ENCODE measurements around the gene DHRSX. TPM values are rescaled to one million over a fixed set of nuclear protein-coding genes. Genes with fewer than 3 reads are reported as not detected.

Gene DHRSX
- total RNA-seq, 6 donors from 2014 or later: 18.2 to 34.8 (median 21.2) TPM

- Histone ChIP-seq H3K4me1 (no peaks in the 10 kb centered on the region), H3K27ac (no peak overlapping the region), H3K36me3 (peaks cover 16 to 50% (median 36%) of the 10 kb centered on the region in 4 donors), H3K9me3 (no peaks in the 10 kb centered on the region), H3K4me3 (no peak overlapping the region), H3K27me3 (no peaks in the 10 kb centered on the region)
- 79 to 91% methylated on average over 16 of the region's 16 CpGs for WGBS, 2 donors
- ATAC-seq (ENCODE audit: low FRiP score in 2 of 2) (no peak), DNase-seq (peak in 1 of 2 donors; percentile 54)
- TF ChIP-seq POLR2AphosphoS5 (IDR thresholded peaks at IDR 0.05): no peak
- TF ChIP-seq EP300 (IDR thresholded peaks at IDR 0.05): no peak
- TF ChIP-seq POLR2A (IDR thresholded peaks at IDR 0.05): no peak
- no peak for TF ChIP-seq CTCF (IDR thresholded peaks at IDR 0.05)
Measured at GRCh38 chrX:2487366-2487765, 13.4 kb downstream of the DHRSX start.

- TF ChIP-seq POLR2AphosphoS5 (IDR thresholded peaks at IDR 0.05): no peak
- TF ChIP-seq EP300 (IDR thresholded peaks at IDR 0.05): no peak
- no peak for TF ChIP-seq CTCF (IDR thresholded peaks at IDR 0.05)
- no peak for TF ChIP-seq POLR2A (IDR thresholded peaks at IDR 0.05)
- H3K4me3 ChIP-seq: no peak overlapping the region
- no peaks in the 10 kb centered on the region for H3K9me3 ChIP-seq
- peaks cover 16 to 50% (median 36%) of the 10 kb centered on the region in 4 donors for H3K36me3 ChIP-seq
- ATAC-seq (ENCODE audit: low FRiP score in 2 of 2) (no peak), DNase-seq (no peak)
- H3K4me1 ChIP-seq: no peaks in the 10 kb centered on the region
- WGBS, 2 donors: 88 to 89% methylated on average over 29 of the region's 29 CpGs
- H3K27me3 ChIP-seq: no peaks in the 10 kb centered on the region
- no peak overlapping the region for H3K27ac ChIP-seq
Measured at GRCh38 chrX:2486476-2487133, 14.2 kb downstream of the DHRSX start.

GRCh38 chrX:2485789-2486345 lies 14.9 kb downstream of the DHRSX start:
- no peaks in the 10 kb centered on the region for H3K27me3 ChIP-seq
- peaks cover 16 to 50% (median 36%) of the 10 kb centered on the region in 4 donors for H3K36me3 ChIP-seq
- TF ChIP-seq CTCF (IDR thresholded peaks at IDR 0.05) (no peak), EP300 (IDR thresholded peaks at IDR 0.05) (no peak), POLR2AphosphoS5 (IDR thresholded peaks at IDR 0.05) (no peak), POLR2A (IDR thresholded peaks at IDR 0.05) (no peak)
- H3K4me1 ChIP-seq: no peaks in the 10 kb centered on the region
- H3K4me3 ChIP-seq: no peak overlapping the region
- ATAC-seq (ENCODE audit: low FRiP score in 2 of 2) (no peak), DNase-seq (no peak)
- peak overlapping the region in 1 of 4 donors; percentile 32 for H3K27ac ChIP-seq
- no peaks in the 10 kb centered on the region for H3K9me3 ChIP-seq
- 91% methylated on average over 10 of the region's 10 CpGs for WGBS, 2 donors

DNA sequence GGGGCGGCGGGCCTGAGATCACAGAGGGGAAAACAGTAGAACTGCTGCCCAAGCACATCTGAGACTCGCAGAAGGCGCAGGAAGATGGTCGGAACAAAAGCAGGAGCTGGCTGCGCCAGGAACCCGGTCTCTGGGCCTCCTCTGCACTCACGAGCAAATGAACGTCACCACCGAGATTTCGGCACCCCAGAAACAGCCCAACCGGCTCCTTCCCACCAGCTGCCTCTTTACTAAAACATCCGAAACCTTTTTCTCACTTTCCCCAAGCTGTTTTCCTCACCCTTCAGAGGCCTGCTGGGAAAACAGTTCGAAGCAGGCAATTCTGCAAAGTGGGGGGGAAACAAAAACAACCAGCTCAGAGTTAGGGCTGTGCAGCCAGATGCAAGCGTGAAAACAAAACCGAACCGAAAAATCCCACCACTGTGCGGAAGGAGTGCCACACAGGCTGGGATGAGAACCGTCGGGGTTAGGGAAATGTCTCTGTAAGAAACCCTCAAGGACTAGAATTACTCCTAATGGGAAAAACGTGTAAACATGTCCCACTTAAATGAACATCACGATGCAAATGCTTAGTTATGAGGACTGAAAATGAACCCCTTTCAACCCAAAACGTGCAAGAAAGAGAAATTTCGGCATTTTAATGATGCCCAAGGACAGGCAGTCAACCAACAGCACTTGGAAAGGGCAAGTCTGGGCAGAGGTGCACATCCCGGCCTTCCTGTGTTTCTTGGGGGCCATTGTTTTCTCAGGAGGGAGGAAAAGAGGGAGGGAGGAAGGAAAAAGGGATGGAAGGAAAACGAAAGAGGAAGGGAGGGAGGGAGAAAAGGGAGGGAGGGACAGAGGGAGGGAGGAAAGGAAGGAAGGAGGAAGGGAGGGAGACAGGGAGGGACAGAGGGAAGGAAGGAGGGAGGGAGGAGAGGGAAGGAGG lies 15.8 kb downstream of the DHRSX start:
- DNase-seq (no peak), ATAC-seq (ENCODE audit: low FRiP score in 2 of 2) (peak in 1 of 2 donors; percentile 59)
- peak overlapping the region in 3 of 4 donors; percentile 30 to 48 (median 32) for H3K27ac ChIP-seq
- no peaks in the 10 kb centered on the region for H3K4me1 ChIP-seq
- no peaks in the 10 kb centered on the region for H3K27me3 ChIP-seq
- H3K9me3 ChIP-seq: peaks cover 0 to 2% (median 0%) of the 10 kb centered on the region in 4 donors
- no peak for TF ChIP-seq CTCF (IDR thresholded peaks at IDR 0.05)
- no peak for TF ChIP-seq POLR2A (IDR thresholded peaks at IDR 0.05)
- no peak for TF ChIP-seq POLR2AphosphoS5 (IDR thresholded peaks at IDR 0.05)
- no peak for TF ChIP-seq EP300 (IDR thresholded peaks at IDR 0.05)
- peak overlapping the region in 1 of 4 donors; percentile 22 for H3K4me3 ChIP-seq
- H3K36me3 ChIP-seq: peaks cover 10 to 41% (median 29%) of the 10 kb centered on the region in 4 donors
- 69 to 71% methylated on average over 26 of the region's 26 CpGs for WGBS, 2 donors

Measured in upper lobe of left lung (tissue), 6 donors.